Peyer's patch (tissue), 4 donors: Measurements from ENCODE around the gene PDSS1. TPM values are rescaled to one million over a fixed set of nuclear protein-coding genes. Genes with fewer than 3 reads are reported as not detected.
"Not testable (repeated sequence)": the region's sequence is repeated elsewhere in the genome, so short reads cannot be mapped to it uniquely, and the experiment has no call there.

Experiments used
- DNase-seq, 3 donors: peaks; one replicate each; pipeline ENCODE4 v3.0.0-alpha.2; 2017 to 2019
- H3K27ac ChIP-seq, 4 donors: fragments of 200-600 bp; sonication (generic); one replicate each; pipeline ENCODE4 v1.5.1; 2016 to 2019
- H3K27me3 ChIP-seq, 2 donors: fragments of 200-600 bp; sonication (generic); one replicate each; pipeline ENCODE4 v1.5.1; 2019
- H3K36me3 ChIP-seq, 3 donors: fragments of 200-600 bp; sonication (generic); one replicate each; pipeline ENCODE4 v1.5.1; 2016 to 2019
- H3K4me1 ChIP-seq, 4 donors: fragments of 200-600 bp; sonication (generic); one replicate each; pipeline ENCODE4 v1.5.1; 2016 to 2019
- H3K4me3 ChIP-seq, 4 donors: fragments of 200-600 bp; sonication (generic); 1 replicate in 3 of 4; 2 replicates in 1 of 4; pipeline ENCODE4 v1.5.1; 2016 to 2019; ENCODE audit warnings: mild to moderate bottlenecking in 1 of 4
- H3K9me3 ChIP-seq, 4 donors: fragments of 200-600 bp; sonication (generic); one replicate each; pipeline ENCODE4 v1.5.1; 2016 to 2019; ENCODE audit warnings: mild to moderate bottlenecking in 1 of 4
- POLR2A ChIP-seq, 2 donors: fragments of 450-650 bp; IDR thresholded peaks; one replicate each; pipeline ENCODE4 v1.5.1; 2017; ENCODE audit warnings: antibody characterized with exemption in 2 of 2, mild to moderate bottlenecking in 2 of 2, moderate library complexity in 2 of 2
- total RNA-seq, 4 donors: library from RNA; depleted of rRNA; stranded (reverse); fragments of >200 nt; gene quantifications; one replicate each; pipeline ENCODE4 v1.1.0, GENCODE V29; 2016
- TF ChIP-seq, protein P1 (sequence below), 6 experiments: fragments of 450-650 bp in 4 of 6; fragments of 200-600 bp in 2 of 6; sonication (generic) in 1 of 6; IDR thresholded peaks; one replicate each; pipeline ENCODE4 v1.5.1; 2017 to 2019; ENCODE audit warnings: antibody characterized with exemption in 6 of 6, mild to moderate bottlenecking in 3 of 6, moderate library complexity in 1 of 6

PDSS1 gene, protein sequence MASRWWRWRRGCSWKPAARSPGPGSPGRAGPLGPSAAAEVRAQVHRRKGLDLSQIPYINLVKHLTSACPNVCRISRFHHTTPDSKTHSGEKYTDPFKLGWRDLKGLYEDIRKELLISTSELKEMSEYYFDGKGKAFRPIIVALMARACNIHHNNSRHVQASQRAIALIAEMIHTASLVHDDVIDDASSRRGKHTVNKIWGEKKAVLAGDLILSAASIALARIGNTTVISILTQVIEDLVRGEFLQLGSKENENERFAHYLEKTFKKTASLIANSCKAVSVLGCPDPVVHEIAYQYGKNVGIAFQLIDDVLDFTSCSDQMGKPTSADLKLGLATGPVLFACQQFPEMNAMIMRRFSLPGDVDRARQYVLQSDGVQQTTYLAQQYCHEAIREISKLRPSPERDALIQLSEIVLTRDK
- 10 to 100 TPM; 26.2 to 41.0 (median 32.3) TPM for total RNA-seq

- Histone ChIP-seq H3K27me3 (no peaks in the 10 kb centered on the region), H3K36me3 (no peaks in the 10 kb centered on the region), H3K27ac (peak within 1 kb of the TSS; percentile 83 to 95 (median 94)), H3K4me1 (peaks cover 0 to 30% (median 7%) of the 10 kb centered on the region in 4 donors), H3K9me3 (no peaks in the 10 kb centered on the region), H3K4me3 (peak within 1 kb of the TSS; percentile 86 to 97 (median 91))
- TF ChIP-seq, protein P1, sequence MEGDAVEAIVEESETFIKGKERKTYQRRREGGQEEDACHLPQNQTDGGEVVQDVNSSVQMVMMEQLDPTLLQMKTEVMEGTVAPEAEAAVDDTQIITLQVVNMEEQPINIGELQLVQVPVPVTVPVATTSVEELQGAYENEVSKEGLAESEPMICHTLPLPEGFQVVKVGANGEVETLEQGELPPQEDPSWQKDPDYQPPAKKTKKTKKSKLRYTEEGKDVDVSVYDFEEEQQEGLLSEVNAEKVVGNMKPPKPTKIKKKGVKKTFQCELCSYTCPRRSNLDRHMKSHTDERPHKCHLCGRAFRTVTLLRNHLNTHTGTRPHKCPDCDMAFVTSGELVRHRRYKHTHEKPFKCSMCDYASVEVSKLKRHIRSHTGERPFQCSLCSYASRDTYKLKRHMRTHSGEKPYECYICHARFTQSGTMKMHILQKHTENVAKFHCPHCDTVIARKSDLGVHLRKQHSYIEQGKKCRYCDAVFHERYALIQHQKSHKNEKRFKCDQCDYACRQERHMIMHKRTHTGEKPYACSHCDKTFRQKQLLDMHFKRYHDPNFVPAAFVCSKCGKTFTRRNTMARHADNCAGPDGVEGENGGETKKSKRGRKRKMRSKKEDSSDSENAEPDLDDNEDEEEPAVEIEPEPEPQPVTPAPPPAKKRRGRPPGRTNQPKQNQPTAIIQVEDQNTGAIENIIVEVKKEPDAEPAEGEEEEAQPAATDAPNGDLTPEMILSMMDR (IDR thresholded peaks at IDR 0.05): no peak
- TF ChIP-seq POLR2A (IDR thresholded peaks at IDR 0.05): peak in 1 of 2 donors; percentile 40
- DNase-seq: peak; percentile 62 to 89 (median 88)
Measured at GRCh38 chr10:26697163-26697921, at the start of gene PDSS1. Gene PDSS1 (plus strand): TSS chr10:26697701. CDS start chr10:26697712, 11 bp downstream.

GRCh38 chr10:26648245-26648636, 49.3 kb upstream of the PDSS1 start:
- not testable (repeated sequence) for H3K9me3 ChIP-seq, H3K27me3 ChIP-seq, H3K4me1 ChIP-seq, H3K4me3 ChIP-seq, H3K36me3 ChIP-seq, DNase-seq, H3K27ac ChIP-seq

DNA sequence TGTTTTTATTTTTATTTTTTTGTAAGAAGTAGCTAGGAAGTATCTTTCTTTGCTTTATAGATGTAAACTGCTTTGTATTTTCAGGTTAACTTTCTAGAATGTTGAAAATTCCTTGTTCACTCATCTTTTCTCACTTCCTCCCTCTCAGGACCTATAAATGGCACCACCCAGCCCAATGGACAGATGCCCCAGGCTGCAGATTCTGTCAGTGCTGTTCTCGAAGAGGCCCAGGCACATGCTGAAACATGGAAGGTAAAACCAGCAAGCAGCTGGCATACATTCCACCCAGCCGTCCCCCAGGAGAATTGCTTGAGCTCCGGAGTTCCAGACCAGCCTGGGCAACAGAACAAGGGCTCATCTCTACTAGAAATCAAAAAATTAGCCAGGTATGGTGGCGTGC, 47.1 kb upstream of the PDSS1 start:
- Histone ChIP-seq H3K4me3 (no peak overlapping the region), H3K27ac (no peak overlapping the region)

GRCh38 chr10:26651476-26651875, 46.0 kb upstream of the PDSS1 start:
- H3K4me3 ChIP-seq, H3K27me3 ChIP-seq, H3K36me3 ChIP-seq, H3K27ac ChIP-seq, H3K9me3 ChIP-seq, DNase-seq, H3K4me1 ChIP-seq: not testable (repeated sequence)

More for the DNA sequence above, 47.1 kb upstream of the PDSS1 start:
- Histone ChIP-seq H3K4me1 (no peaks in the 10 kb centered on the region), H3K27me3 (no peaks in the 10 kb centered on the region), H3K36me3 (no peaks in the 10 kb centered on the region), H3K9me3 (no peaks in the 10 kb centered on the region)
- no peak for TF ChIP-seq POLR2A (IDR thresholded peaks at IDR 0.05)
- TF ChIP-seq, protein P1 (IDR thresholded peaks at IDR 0.05): no peak
- no peak for DNase-seq

GRCh38 chr10:26653004-26653403, 44.5 kb upstream of the PDSS1 start:
- H3K4me1 ChIP-seq: no peaks in the 10 kb centered on the region
- H3K27ac ChIP-seq: no peak overlapping the region
- H3K4me3 ChIP-seq: no peak overlapping the region
- DNase-seq: no peak
- H3K27me3 ChIP-seq: no peaks in the 10 kb centered on the region
- no peaks in the 10 kb centered on the region for H3K36me3 ChIP-seq
- no peaks in the 10 kb centered on the region for H3K9me3 ChIP-seq
- TF ChIP-seq, protein P1 (IDR thresholded peaks at IDR 0.05): no peak
- TF ChIP-seq POLR2A (IDR thresholded peaks at IDR 0.05): no peak

GRCh38 chr10:26655746-26656145, 41.8 kb upstream of the PDSS1 start:
- no peaks in the 10 kb centered on the region for H3K9me3 ChIP-seq
- no peaks in the 10 kb centered on the region for H3K4me1 ChIP-seq
- H3K4me3 ChIP-seq: no peak overlapping the region
- TF ChIP-seq, protein P1 (IDR thresholded peaks at IDR 0.05): no peak
- TF ChIP-seq POLR2A (IDR thresholded peaks at IDR 0.05): no peak
- no peak overlapping the region for H3K27ac ChIP-seq
- no peaks in the 10 kb centered on the region for H3K36me3 ChIP-seq
- no peak for DNase-seq
- no peaks in the 10 kb centered on the region for H3K27me3 ChIP-seq
